Common myeloid progenitor, CD34-positive (primary cell): ENCODE data around the gene BRINP2.

Source experiments
- CTCF ChIA-PET: fragments of 350-600 bp; sonication (Branson Sonifier 250); formaldehyde crosslinking; loops from one replicate; lab custom pipeline; 2021; ENCODE audit warnings: antibody characterized with exemption; lab: Charles Lee
- POLR2A ChIA-PET: fragments of 350-600 bp; sonication (Branson Sonifier 250); formaldehyde crosslinking; loops from one replicate; lab custom pipeline; 2021; ENCODE audit warnings: antibody characterized with exemption; lab: Charles Lee
- DNase-seq, 3 donors: peaks; one replicate each; pipeline versions ENCODE4 v3.0.0 to v3.0.0-alpha.2; 2013
- H3K27ac ChIP-seq, 2 experiments: 1 replicate in 1 of 2; 2 replicates in 1 of 2; pipeline ENCODE4 v1.7.0; 2013; ENCODE audit warnings: inconsistent platforms in 2 of 2, low read length in 2 of 2, mild to moderate bottlenecking in 2 of 2, low read depth in 1 of 2, moderate library complexity in 1 of 2; ENCODE audit not compliant: severe bottlenecking in 2 of 2, insufficient read depth in 1 of 2, poor library complexity in 1 of 2
- H3K27me3 ChIP-seq, 5 experiments: replicated peaks in 2 of 5; 1 replicate in 3 of 5; 2 replicates in 2 of 5; pipeline versions ENCODE4 v1.6.1 to v1.7.0; 2013; ENCODE audit warnings: low read length in 4 of 5, mild to moderate bottlenecking in 2 of 5, moderate library complexity in 2 of 5, inconsistent platforms in 1 of 5; ENCODE audit not compliant: insufficient read depth in 5 of 5, control insufficient read depth in 4 of 5
- H3K36me3 ChIP-seq, 4 experiments: 1 replicate in 2 of 4; 2 replicates in 2 of 4; pipeline versions ENCODE4 v1.6.1 to v1.7.0; 2013; ENCODE audit warnings: low read length in 3 of 4, control low read depth in 1 of 4, mild to moderate bottlenecking in 1 of 4; ENCODE audit not compliant: control insufficient read depth in 4 of 4, insufficient read depth in 4 of 4
- H3K4me1 ChIP-seq, 4 experiments: 1 replicate in 3 of 4; 2 replicates in 1 of 4; pipeline versions ENCODE4 v1.6.1 to v1.7.1; 2013; ENCODE audit warnings: low read length in 3 of 4, mild to moderate bottlenecking in 3 of 4, control low read depth in 1 of 4, inconsistent platforms in 1 of 4, moderate library complexity in 1 of 4; ENCODE audit not compliant: control insufficient read depth in 4 of 4, insufficient read depth in 4 of 4; ENCODE audit errors: control extremely low read depth in 1 of 4
- H3K4me3 ChIP-seq, 7 experiments: 1 replicate in 4 of 7; 2 replicates in 3 of 7; pipeline versions ENCODE4 v1.5.1 to v1.7.0; 2013; ENCODE audit warnings: mild to moderate bottlenecking in 7 of 7, low read length in 6 of 7, moderate library complexity in 6 of 7, inconsistent platforms in 2 of 7, low read depth in 2 of 7, control low read depth in 1 of 7; ENCODE audit not compliant: insufficient read depth in 4 of 7, control insufficient read depth in 1 of 7; ENCODE audit errors: extremely low read depth in 1 of 7
- H3K9me3 ChIP-seq, 5 experiments: 1 replicate in 4 of 5; 2 replicates in 1 of 5; pipeline versions ENCODE4 v1.6.1 to v1.7.1; 2013; ENCODE audit warnings: low read length in 4 of 5, mild to moderate bottlenecking in 2 of 5, inconsistent platforms in 1 of 5, low read depth in 1 of 5, moderate library complexity in 1 of 5; ENCODE audit not compliant: control insufficient read depth in 4 of 5, insufficient read depth in 2 of 5; ENCODE audit errors: control extremely low read depth in 1 of 5
- WGBS: methylation state at CpG from one replicate; pipeline ENCODE4 v1.1.5; 2013; ENCODE audit not compliant: insufficient coverage; 5-methylcytosine and 5-hydroxymethylcytosine counted together

Gene BRINP2

GRCh38 chr1:177142791-177143271, 27.9 kb upstream of the BRINP2 start:
- POLR2A ChIA-PET, result no interaction called here
- H3K27me3 ChIP-seq, result no peaks in the 10 kb centered on the region
- WGBS, result 14% methylated on average over 1 of the region's 4 CpGs
- no peaks in the 10 kb centered on the region for H3K9me3 ChIP-seq
- no peak overlapping the region for H3K27ac ChIP-seq
- no peaks in the 10 kb centered on the region for H3K36me3 ChIP-seq
- no peaks in the 10 kb centered on the region for H3K4me1 ChIP-seq
- DNase-seq, result no peak
- no peak overlapping the region for H3K4me3 ChIP-seq
- CTCF ChIA-PET, result no interaction called here

DNA sequence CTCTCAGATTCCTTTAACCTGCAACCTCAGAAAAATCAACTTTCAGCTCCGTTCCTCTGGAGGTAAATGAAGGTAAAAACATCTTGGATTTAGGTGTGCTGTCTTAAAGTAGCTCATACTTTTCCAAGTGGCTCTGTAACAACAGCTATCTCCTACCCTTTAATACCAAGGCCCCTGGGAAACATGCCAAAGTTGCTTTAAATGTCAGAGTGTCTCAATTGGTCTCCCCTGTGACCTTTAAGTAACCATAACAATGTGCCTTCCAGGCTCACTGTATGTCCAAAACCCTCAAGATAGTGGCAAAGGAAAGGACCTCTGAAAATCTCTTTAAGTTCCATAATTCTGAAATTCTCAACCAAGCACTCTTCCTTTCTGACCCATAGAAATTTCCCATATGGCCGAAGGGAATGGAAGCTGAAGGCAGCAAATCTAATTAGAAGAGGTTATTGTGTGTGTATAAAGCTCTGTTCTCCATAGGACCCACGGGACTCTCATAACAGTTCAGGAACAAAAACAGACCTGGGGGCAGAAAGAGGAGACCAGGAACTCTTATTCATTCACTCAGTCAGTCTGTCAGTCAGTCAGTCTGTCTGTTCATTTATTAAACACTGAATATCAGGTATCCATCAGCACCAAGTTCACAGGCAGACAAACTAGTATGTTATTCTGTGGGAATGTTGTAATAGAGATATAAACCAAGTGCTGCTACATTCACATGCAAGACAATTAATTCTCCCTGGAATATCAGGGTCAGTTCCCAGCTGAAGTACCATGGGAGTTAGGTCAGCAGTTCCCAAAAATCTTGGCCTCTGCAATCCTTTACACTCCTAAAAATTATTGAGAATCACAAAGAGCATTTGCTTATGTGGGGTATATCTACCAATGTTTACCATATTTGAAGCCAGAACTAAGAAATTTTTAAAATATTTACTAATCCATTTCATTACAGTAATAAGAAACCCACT, 25.4 kb upstream of the BRINP2 start:
- CTCF ChIA-PET, result no interaction called here
- H3K9me3 ChIP-seq, result no peaks in the 10 kb centered on the region

GRCh38 chr1:177146499-177146898, 24.3 kb upstream of the BRINP2 start:
- ChIA-PET CTCF (no interaction called here), POLR2A (no interaction called here)
- no CpG with 5 or more reads among the region's 2 CpGs for WGBS
- Histone ChIP-seq H3K4me3 (no peak overlapping the region), H3K9me3 (no peaks in the 10 kb centered on the region), H3K27me3 (no peaks in the 10 kb centered on the region), H3K27ac (no peak overlapping the region), H3K36me3 (no peaks in the 10 kb centered on the region), H3K4me1 (no peaks in the 10 kb centered on the region)
- DNase-seq, result no peak

More for the DNA sequence above, 25.4 kb upstream of the BRINP2 start:
- Histone ChIP-seq H3K27ac (no peak overlapping the region), H3K4me3 (no peak overlapping the region), H3K27me3 (no peaks in the 10 kb centered on the region), H3K4me1 (no peaks in the 10 kb centered on the region), H3K36me3 (no peaks in the 10 kb centered on the region)
- POLR2A ChIA-PET, result no interaction called here
- WGBS, result 100% methylated on average over 1 of the region's 3 CpGs
- no peak for DNase-seq

DNA sequence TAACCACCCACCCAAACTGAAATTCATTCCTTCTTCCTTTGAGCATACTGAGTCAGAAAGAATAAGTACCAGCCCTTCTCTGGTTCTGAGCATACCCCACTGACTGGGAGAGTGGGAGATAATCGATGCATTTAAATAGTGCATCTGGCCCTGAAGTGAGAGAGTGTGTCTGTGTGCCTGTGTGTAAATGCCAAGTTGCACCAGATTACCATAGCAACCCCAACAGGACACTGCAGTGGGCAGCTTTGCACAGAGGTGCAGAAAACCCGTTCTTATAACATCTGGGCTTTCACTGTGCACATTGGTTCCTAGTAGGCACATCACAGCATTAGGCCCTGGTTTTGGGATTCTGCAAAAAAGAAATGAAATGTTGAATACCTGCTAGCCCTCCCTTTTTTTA, 8.5 kb upstream of the BRINP2 start:
- Histone ChIP-seq H3K27me3 (peaks cover 16 to 59% (median 28%) of the 10 kb centered on the region in 5 experiments), H3K4me3 (no peak overlapping the region), H3K4me1 (peaks cover 0 to 2% (median 0%) of the 10 kb centered on the region in 4 experiments), H3K36me3 (no peaks in the 10 kb centered on the region), H3K9me3 (peaks cover 0 to 1% (median 0%) of the 10 kb centered on the region in 5 experiments), H3K27ac (no peak overlapping the region)
- 57% methylated on average over 1 of the region's 2 CpGs for WGBS
- ChIA-PET CTCF (no interaction called here), POLR2A (no interaction called here)
- no peak for DNase-seq

DNA sequence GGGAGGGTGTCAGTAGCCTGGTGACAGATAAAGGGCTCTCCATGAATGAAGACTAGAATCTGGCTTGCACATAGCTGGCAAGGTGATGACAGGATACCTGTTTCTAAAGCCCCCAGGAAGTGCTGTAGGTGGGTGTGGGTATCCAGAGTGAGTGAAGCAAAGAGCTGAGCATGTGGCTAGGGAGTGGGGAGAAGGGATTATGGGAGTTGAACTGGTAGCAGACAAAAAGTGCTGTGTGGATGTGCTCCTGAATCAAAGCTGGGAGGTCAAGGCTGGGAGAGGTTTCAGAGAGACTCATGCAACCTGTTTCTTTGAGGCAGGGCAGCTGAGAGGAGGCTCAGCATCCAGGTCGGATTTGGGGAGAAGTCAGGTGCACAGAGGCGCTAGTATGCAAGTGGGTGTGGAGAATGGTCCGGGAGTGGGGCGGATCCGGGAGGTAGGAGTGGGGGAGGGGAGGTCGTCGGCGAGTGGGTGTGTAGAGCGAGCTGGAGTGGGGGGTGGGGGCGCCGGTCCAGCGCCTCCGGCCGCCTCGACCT, 6.8 kb upstream of the BRINP2 start:
- Histone ChIP-seq H3K4me1 (peaks cover 0 to 2% (median 0%) of the 10 kb centered on the region in 4 experiments), H3K27ac (no peak overlapping the region), H3K27me3 (peaks cover 18 to 70% (median 33%) of the 10 kb centered on the region in 5 experiments), H3K36me3 (no peaks in the 10 kb centered on the region), H3K4me3 (no peak overlapping the region), H3K9me3 (peaks cover 0 to 3% (median 0%) of the 10 kb centered on the region in 5 experiments)
- no peak for DNase-seq
- ChIA-PET POLR2A (no interaction called here), CTCF (no interaction called here)
- WGBS, result 5% methylated on average over 11 of the region's 15 CpGs

DNA sequence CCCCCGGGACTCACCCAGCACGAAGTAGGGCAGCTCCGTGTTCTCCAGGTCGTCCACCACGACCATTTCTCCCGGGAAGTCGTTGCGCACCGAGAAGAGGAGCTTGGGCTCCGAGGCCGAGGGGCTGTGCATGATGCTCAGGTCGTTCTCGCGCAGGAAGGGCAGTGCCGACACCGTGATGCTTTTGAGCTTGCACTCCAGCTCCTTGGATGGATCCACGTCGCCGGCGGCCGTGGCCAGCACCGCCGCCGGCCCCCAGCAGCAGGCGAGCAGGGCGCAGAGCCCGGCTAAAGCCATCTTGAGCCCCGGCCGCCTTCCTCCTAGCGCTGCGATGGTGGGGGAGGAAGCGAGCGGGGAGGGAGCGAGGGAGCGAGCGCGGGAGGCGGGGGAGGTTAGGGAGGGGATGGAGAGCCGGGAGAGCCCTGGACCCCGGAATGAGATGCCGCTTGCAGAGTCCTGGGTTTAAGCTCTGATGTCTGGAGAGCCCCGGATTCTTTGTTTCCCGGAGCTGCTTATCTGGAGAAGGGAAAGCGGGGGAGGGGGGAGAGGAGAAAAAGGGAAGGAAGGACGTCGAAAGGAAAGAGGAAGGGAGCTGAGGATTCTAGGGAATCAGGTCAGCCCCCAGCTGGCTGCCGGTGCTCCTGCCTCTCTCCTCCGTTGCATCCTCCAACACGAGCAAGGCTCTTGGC, 6.2 kb upstream of the BRINP2 start, which contains the start of gene ASTN1:
TSS of gene ASTN1 (minus strand) at position 333 of the 689 bp plus-strand sequence. CDS start at position 297, 36 bp downstream.
- peaks cover 0 to 3% (median 0%) of the 10 kb centered on the region in 5 experiments for H3K9me3 ChIP-seq
- no peak within 1 kb of the TSS for H3K4me3 ChIP-seq
- WGBS, result under 1% methylated on average over 36 of the region's 49 CpGs
- peaks cover 0 to 2% (median 0%) of the 10 kb centered on the region in 4 experiments for H3K4me1 ChIP-seq
- ChIA-PET POLR2A (no interaction called here), CTCF (no interaction called here)
- DNase-seq, result no peak
- H3K36me3 ChIP-seq, result no peaks in the 10 kb centered on the region
- H3K27ac ChIP-seq, result no peak within 1 kb of the TSS
- H3K27me3 ChIP-seq, result peaks cover 19 to 74% (median 37%) of the 10 kb centered on the region in 5 experiments
